Psoas muscle (tissue), 8 donors: Measurements from ENCODE around the gene OLFML2B. TPM values are rescaled to one million over a fixed set of nuclear protein-coding genes. Genes with fewer than 3 reads are reported as not detected.
"Not testable (repeated sequence)": the region's sequence is repeated elsewhere in the genome, so short reads cannot be mapped to it uniquely, and the experiment has no call there.

Source experiments
- ATAC-seq, 4 donors: fragments of 200-7000 bp; cut with Tn5 transposase; one replicate each; pipeline ENCODE4 v1.9.1; 2020; ENCODE audit warnings: moderate library complexity in 3 of 4, mild to moderate bottlenecking in 2 of 4
- DNase-seq, 2 donors: peaks; one replicate each; pipeline ENCODE4 v3.0.0-alpha.2; 2020
- H3K27ac ChIP-seq: fragments of 200-600 bp; one replicate; pipeline ENCODE4 v1.8.0; 2022
- H3K27me3 ChIP-seq, 3 donors: fragments of 200-600 bp in 1 of 3; one replicate each; pipeline versions ENCODE4 v1.6.1 to v1.8.0; 2013 to 2022; ENCODE audit warnings: low read length in 2 of 3, mild to moderate bottlenecking in 2 of 3, moderate library complexity in 1 of 3; ENCODE audit not compliant: insufficient read depth in 3 of 3
- H3K36me3 ChIP-seq, 2 donors: fragments of 200-600 bp in 1 of 2; one replicate each; pipeline versions ENCODE4 v1.6.1 to v1.8.0; 2013 to 2022; ENCODE audit warnings: low read depth in 1 of 2, mild to moderate bottlenecking in 1 of 2, moderate library complexity in 1 of 2; ENCODE audit not compliant: insufficient read depth in 1 of 2
- H3K4me1 ChIP-seq: fragments of 200-600 bp; one replicate; pipeline ENCODE4 v1.8.0; 2022
- H3K4me3 ChIP-seq: fragments of 200-600 bp; one replicate; pipeline ENCODE4 v1.8.0; 2022; ENCODE audit warnings: mild to moderate bottlenecking
- H3K9me3 ChIP-seq: fragments of 200-600 bp; one replicate; pipeline ENCODE4 v1.8.0; 2022
- CTCF ChIP-seq: fragments of 200-600 bp; IDR thresholded peaks from one replicate; pipeline ENCODE4 v1.8.0; 2022; ENCODE audit warnings: antibody characterized with exemption
- WGBS, 3 donors: extraction: QIAGEN DNeasy Blood & Tissue Kit; methylation state at CpG; one replicate each; pipeline versions ENCODE4 v1.1.6 to v1.1.7; 2013; 5-methylcytosine and 5-hydroxymethylcytosine counted together
- intact Hi-C, 2 donors: fragments of 100-400 bp; cut with DNase I; formaldehyde crosslinking; loops; one replicate each; pipeline versions ENCODE4 v1.11.0 to v1.14.2; 2022
- polyA plus RNA-seq, 3 donors: library from polyadenylated mRNA; stranded (reverse); fragments of 200-250 nt; gene quantifications; one replicate each; pipeline ENCODE4 v1.2.3, GENCODE V29; 2013
- total RNA-seq, 4 donors: library from RNA; stranded (reverse); fragmentation: NEBNext Ultra II Directional in 2 of 4; extraction: Animal tissue kit (Norgen Biotek cat#: 25700) in 2 of 4; gene quantifications; one replicate each; pipeline versions ENCODE4 v1.2.1 to v1.2.4, GENCODE V29; 2021 to 2023
- donor health status: healthy with polysubstance abuse.
- donor health status: DM: no; HTN: no; CAD: no; lungs with moderate emphysema.
- donor health status: Bipolar disorder and iron deficiency.
- donor health status: healthy.
- donor health status: DM: yes; HTN: yes; CAD: no.
- donor health status: DM: no; HTN: no; CAD: no.
- donor health status: DM: no; HTN: no; CAD: no.
- donor health status: DM: yes; HTN: yes; CAD: no.

Gene OLFML2B
- total and polyA plus RNA-seq, 7 donors: 1.4 to 9.5 (median 3.8) TPM

- Histone ChIP-seq H3K36me3 (no peaks in the 10 kb centered on the region), H3K4me3 (peak within 1 kb of the TSS; percentile 77), H3K4me1 (peaks cover 8% of the 10 kb centered on the region), H3K27ac (peak within 1 kb of the TSS; percentile 48), H3K9me3 (no peaks in the 10 kb centered on the region), H3K27me3 (peaks cover 0 to 3% (median 0%) of the 10 kb centered on the region in 3 donors)
- TF ChIP-seq CTCF: no peak
- ATAC-seq: peak; percentile 97 to 100 (median 100)
- WGBS, 3 donors: 0 to 1% (median 0%) methylated on average over 55 to 95 of the region's 95 CpGs
- peak; percentile 78 to 85 for DNase-seq
- intact Hi-C loops: no loop called here
Observed at GRCh38 chr1:162069334-162070093, 45.8 kb upstream of the OLFML2B start, which contains the start of gene NOS1AP. TSS of gene NOS1AP (plus strand) at chr1:162069691. CDS start at chr1:162070178, 487 bp downstream.

- H3K27me3 ChIP-seq: no peaks in the 10 kb centered on the region
Observed at GRCh38 chr1:162068301-162068700, 44.6 kb upstream of the OLFML2B start.

GRCh38 chr1:162067466-162067865 lies 43.8 kb upstream of the OLFML2B start:
- Histone ChIP-seq H3K27me3 (no peaks in the 10 kb centered on the region), H3K9me3 (no peaks in the 10 kb centered on the region), H3K36me3 (no peaks in the 10 kb centered on the region), H3K4me1 (peaks cover 8% of the 10 kb centered on the region), H3K27ac (no peak overlapping the region), H3K4me3 (no peak overlapping the region)
- WGBS, 3 donors: 57 to 71% (median 67%) methylated on average over 1 of the region's 1 CpG
- ATAC-seq (no peak), DNase-seq (no peak)
- intact Hi-C loops: no loop called here
- no peak for TF ChIP-seq CTCF

More at GRCh38 chr1:162068301-162068700, 44.6 kb upstream of the OLFML2B start:
- ATAC-seq (no peak), DNase-seq (no peak)
- H3K9me3 ChIP-seq: no peaks in the 10 kb centered on the region
- H3K4me1 ChIP-seq: peaks cover 8% of the 10 kb centered on the region
- no peak overlapping the region for H3K27ac ChIP-seq
- no peak overlapping the region for H3K4me3 ChIP-seq
- 95 to 97% (median 96%) methylated on average over 4 of the region's 4 CpGs for WGBS, 3 donors
- no peaks in the 10 kb centered on the region for H3K36me3 ChIP-seq
- no peak for TF ChIP-seq CTCF
- intact Hi-C loops: no loop called here

GRCh38 chr1:162066836-162067235 lies 43.2 kb upstream of the OLFML2B start:
- H3K27me3 ChIP-seq, H3K27ac ChIP-seq, intact Hi-C loops, H3K4me1 ChIP-seq, H3K36me3 ChIP-seq, H3K9me3 ChIP-seq, ATAC-seq, DNase-seq, H3K4me3 ChIP-seq: not testable (repeated sequence)
- WGBS, 3 donors: 60 to 81% (median 69%) methylated on average over 4 of the region's 4 CpGs

- H3K27me3 ChIP-seq: no peaks in the 10 kb centered on the region
- H3K27ac ChIP-seq: no peak overlapping the region
- TF ChIP-seq CTCF: no peak
- ATAC-seq (no peak), DNase-seq (no peak)
- H3K9me3 ChIP-seq: no peaks in the 10 kb centered on the region
- no peak overlapping the region for H3K4me3 ChIP-seq
- WGBS, 3 donors: 77 to 86% (median 77%) methylated on average over 2 of the region's 2 CpGs
- peaks cover under 1% of the 10 kb centered on the region for H3K4me1 ChIP-seq
- intact Hi-C loops: no loop called here
- H3K36me3 ChIP-seq: no peaks in the 10 kb centered on the region
Observed at GRCh38 chr1:162065016-162065415, 41.3 kb upstream of the OLFML2B start.
